Measurements from ENCODE around the gene TUBGCP4.

DNA sequence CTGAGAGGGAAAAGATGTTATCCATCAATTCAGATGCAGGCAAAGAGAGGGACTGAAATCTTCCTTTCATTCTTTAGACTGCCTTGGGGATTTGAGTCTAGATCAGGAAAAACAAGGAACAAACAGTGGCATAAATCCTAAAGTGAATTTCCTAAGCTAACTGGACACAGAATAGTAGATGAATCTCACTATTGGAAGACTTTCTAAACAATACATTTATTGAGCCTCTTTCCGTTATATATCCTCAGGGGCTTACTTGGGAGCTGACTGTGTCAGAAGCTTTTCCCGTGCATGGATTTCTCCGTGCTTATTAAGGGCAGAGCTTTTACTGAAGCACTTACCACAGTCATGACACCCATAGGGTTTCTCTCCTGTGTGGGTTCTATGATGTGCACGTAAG, 10.1 kb upstream of the TUBGCP4 start:
- TF ChIP-seq, protein P1, sequence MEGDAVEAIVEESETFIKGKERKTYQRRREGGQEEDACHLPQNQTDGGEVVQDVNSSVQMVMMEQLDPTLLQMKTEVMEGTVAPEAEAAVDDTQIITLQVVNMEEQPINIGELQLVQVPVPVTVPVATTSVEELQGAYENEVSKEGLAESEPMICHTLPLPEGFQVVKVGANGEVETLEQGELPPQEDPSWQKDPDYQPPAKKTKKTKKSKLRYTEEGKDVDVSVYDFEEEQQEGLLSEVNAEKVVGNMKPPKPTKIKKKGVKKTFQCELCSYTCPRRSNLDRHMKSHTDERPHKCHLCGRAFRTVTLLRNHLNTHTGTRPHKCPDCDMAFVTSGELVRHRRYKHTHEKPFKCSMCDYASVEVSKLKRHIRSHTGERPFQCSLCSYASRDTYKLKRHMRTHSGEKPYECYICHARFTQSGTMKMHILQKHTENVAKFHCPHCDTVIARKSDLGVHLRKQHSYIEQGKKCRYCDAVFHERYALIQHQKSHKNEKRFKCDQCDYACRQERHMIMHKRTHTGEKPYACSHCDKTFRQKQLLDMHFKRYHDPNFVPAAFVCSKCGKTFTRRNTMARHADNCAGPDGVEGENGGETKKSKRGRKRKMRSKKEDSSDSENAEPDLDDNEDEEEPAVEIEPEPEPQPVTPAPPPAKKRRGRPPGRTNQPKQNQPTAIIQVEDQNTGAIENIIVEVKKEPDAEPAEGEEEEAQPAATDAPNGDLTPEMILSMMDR (IDR thresholded peaks at IDR 0.05) = no peak
- TF ChIP-seq POLR2A (IDR thresholded peaks at IDR 0.05) = no peak

Measured in right lobe of liver (tissue), 4 donors.